22Rv1 (cell line): ENCODE results near the gene FAF1.

Source experiments
- CTCF ChIP-seq: fragments of 450-650 bp; IDR thresholded peaks from 2 replicates; pipeline ENCODE4 v1.5.1; 2017; ENCODE audit warnings: mild to moderate bottlenecking
- ZFX ChIP-seq: fragments of 450-650 bp; IDR thresholded peaks from 2 replicates; pipeline ENCODE4 v1.6.1; 2017; ENCODE audit warnings: antibody characterized with exemption, borderline replicate concordance

DNA sequence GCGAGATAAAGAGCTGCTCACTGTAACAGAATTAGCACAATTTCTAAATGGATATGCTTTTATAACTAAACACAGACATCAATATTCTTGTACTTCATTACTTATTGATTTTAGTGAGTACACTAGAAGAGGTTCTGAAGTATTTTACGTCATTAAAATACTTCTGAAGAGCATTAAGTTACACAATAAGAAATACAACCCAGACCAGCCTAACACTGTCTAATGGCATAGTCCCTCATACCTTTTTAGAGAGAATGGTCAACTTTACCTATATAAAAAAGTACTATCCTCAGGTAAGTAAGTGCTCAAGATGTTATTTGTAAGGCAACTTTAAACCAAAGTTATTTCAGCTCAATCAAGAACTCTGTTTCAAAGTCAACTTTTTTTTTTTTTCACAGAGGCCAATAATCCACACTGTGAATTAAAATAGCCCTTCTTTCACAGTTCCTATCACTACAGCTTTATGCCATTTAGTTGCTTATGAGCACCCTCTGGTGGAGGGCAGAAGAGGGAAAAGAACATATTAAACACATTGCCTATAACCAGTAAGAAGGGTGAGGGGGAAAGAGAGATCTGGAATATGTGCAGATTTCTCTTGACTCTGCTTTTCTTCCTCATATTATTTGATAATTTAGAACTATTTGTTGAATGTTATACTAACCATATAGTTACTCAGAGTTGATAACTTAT is 354.7 kb downstream of the FAF1 start:
- TF ChIP-seq CTCF (peak; percentile 73), ZFX (no peak)
